Neural cell (in vitro differentiated cells): ENCODE measurements around the gene SERPINB10.

Experiments used
- EZH2 ChIP-seq: fragments of 200-600, 300-800 bp; shearing (Covaris generic), sonication (generic); IDR thresholded peaks from 2 replicates; pipeline ENCODE4 v1.6.1; 2014; ENCODE audit warnings: antibody characterized with exemption, low read length, borderline replicate concordance, mild to moderate bottlenecking; ENCODE audit not compliant: insufficient read depth, poor library complexity, severe bottlenecking
- POLR2AphosphoS5 ChIP-seq: IDR thresholded peaks from 2 replicates; pipeline ENCODE4 v1.6.1; 2012
- SMC3 ChIP-seq: fragments of 450-650 bp; conservative IDR thresholded peaks from 2 replicates; pipeline ENCODE4 v1.6.1; 2014; ENCODE audit warnings: antibody characterized with exemption, mild to moderate bottlenecking, moderate library complexity; ENCODE audit not compliant: poor library complexity
- TAF1 ChIP-seq: IDR thresholded peaks from 2 replicates; pipeline ENCODE4 v1.6.1; 2012; ENCODE audit warnings: low read depth
- TF ChIP-seq, protein P1 (sequence below): fragments of 450-650 bp; IDR thresholded peaks from 2 replicates; pipeline ENCODE4 v1.5.1; 2014; ENCODE audit warnings: antibody characterized with exemption, mild to moderate bottlenecking, moderate library complexity; ENCODE audit not compliant: poor library complexity, severe bottlenecking

GRCh38 chr18:63895190-63895589 is 12.6 kb upstream of the SERPINB10 start:
- TF ChIP-seq, protein P1, sequence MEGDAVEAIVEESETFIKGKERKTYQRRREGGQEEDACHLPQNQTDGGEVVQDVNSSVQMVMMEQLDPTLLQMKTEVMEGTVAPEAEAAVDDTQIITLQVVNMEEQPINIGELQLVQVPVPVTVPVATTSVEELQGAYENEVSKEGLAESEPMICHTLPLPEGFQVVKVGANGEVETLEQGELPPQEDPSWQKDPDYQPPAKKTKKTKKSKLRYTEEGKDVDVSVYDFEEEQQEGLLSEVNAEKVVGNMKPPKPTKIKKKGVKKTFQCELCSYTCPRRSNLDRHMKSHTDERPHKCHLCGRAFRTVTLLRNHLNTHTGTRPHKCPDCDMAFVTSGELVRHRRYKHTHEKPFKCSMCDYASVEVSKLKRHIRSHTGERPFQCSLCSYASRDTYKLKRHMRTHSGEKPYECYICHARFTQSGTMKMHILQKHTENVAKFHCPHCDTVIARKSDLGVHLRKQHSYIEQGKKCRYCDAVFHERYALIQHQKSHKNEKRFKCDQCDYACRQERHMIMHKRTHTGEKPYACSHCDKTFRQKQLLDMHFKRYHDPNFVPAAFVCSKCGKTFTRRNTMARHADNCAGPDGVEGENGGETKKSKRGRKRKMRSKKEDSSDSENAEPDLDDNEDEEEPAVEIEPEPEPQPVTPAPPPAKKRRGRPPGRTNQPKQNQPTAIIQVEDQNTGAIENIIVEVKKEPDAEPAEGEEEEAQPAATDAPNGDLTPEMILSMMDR, result no peak
- TF ChIP-seq EZH2 (no peak), POLR2AphosphoS5 (no peak), SMC3 (no peak), TAF1 (no peak)
